Adrenal gland (tissue), 5 donors: ENCODE data around the gene ENTR1.

ENCODE experiments used
- CTCF ChIP-seq, 6 experiments: fragments of 450-650 bp in 4 of 6; fragments of 200-600 bp in 2 of 6; sonication (generic) in 1 of 6; IDR thresholded peaks; 1 replicate in 5 of 6; 2 replicates in 1 of 6; pipeline versions ENCODE4 v1.5.1 to v1.8.0; 2016 to 2021; ENCODE audit warnings: antibody characterized with exemption in 6 of 6, mild to moderate bottlenecking in 2 of 6, moderate library complexity in 1 of 6
- POLR2A ChIP-seq, 2 donors: fragments of 450-650 bp; IDR thresholded peaks; one replicate each; pipeline ENCODE4 v1.6.1; 2017; ENCODE audit warnings: antibody characterized with exemption in 2 of 2, mild to moderate bottlenecking in 2 of 2, moderate library complexity in 1 of 2
- donor health status: DM: no; HTN: no; CAD: no.

- TF ChIP-seq CTCF (IDR thresholded peaks at IDR 0.05) = no peak
- TF ChIP-seq POLR2A (IDR thresholded peaks at IDR 0.05) = no peak
Observed at GRCh38 chr9:136456258-136456657, 45.8 kb upstream of the ENTR1 start.
